Measurements from ENCODE around the gene ALDH3A1. TPM values are rescaled to one million over a fixed set of nuclear protein-coding genes. Genes with fewer than 3 reads are reported as not detected.

Gene ALDH3A1
- total and polyA plus RNA-seq, 2 experiments from 2014 or later, result 0.17 to 0.21 TPM

DNA sequence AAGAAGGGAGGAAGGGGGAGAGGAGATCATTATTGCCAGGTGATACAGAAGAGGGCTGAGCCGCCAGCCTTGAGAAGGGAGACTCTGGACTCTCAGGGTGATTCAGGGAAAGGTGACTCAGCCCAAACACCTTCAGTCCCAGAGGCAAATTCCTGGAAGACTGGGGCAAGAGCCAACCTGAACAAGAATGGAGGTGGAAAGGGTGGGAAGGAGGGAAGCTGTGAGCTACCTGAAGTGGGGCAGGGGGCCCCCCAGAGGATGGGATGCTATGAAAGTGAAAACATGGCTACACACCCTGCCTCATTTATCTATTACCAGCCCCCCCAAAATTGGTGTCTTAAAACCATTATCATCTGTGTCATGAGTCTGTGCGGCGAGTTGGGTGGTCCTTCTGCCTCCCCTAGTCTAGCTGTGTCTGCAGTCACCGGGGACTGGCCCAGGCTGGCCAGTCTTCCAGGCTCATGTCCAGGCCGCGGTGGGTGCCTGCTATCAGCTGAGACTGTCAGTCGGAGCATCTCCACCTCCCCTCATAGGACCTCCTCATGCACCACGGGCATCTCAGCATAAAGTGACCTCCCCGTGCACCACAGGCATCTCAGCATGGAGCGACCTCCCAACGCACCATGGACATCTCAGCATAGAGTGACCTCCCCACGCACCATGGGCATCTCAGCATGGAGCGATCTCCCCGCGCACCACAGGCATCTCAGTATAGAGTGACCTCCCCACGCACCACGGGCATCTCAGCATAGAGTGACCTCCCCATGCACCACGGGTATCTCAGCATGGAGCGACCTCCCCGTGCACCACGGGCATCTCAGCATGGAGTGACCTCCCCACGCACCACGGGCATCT is 28.5 kb downstream of the ALDH3A1 start:
- Histone ChIP-seq H3F3A (replicated peaks; ENCODE audit: low read depth) (no peaks in the 10 kb centered on the region), H3K4me1 (ENCODE audit: insufficient read depth) (no peaks in the 10 kb centered on the region), H3K79me2 (replicated peaks; ENCODE audit: insufficient read depth) (no peaks in the 10 kb centered on the region), H2AFZ (no peak overlapping the region), H3K4me3 (no peak overlapping the region), H3K9me2 (ENCODE audit: insufficient read depth) (no peaks in the 10 kb centered on the region), H3K36me3 (ENCODE audit: insufficient read depth) (no peaks in the 10 kb centered on the region), H3K27ac (ENCODE audit: low read depth) (no peak overlapping the region), H4K20me1 (replicated peaks; ENCODE audit: insufficient read depth) (no peaks in the 10 kb centered on the region), H3K27me3 (ENCODE audit: insufficient read depth) (no peaks in the 10 kb centered on the region), H3K4me2 (no peak overlapping the region)
- H3K36me3 Mint-ChIP-seq (ENCODE audit: low read depth), result no peaks in the 10 kb centered on the region
- DNase-seq (ENCODE audit: low spot score) (no peak), ATAC-seq (no peak)
- peaks cover 7% of the 10 kb centered on the region for H3K27me3 Mint-ChIP-seq (ENCODE audit: insufficient read depth, low read depth, poor library complexity)
- peak overlapping the region; percentile 16; the same call in 1 of the 2 replicates for H3K27ac Mint-ChIP-seq
- H3K4me3 Mint-ChIP-seq, result no peak overlapping the region
- no peaks in the 10 kb centered on the region; the same call in 2 of the 3 replicates for H3K9me3 Mint-ChIP-seq
- TF ChIP-seq EZH2 (IDR thresholded peaks at IDR 0.05; ENCODE audit: low read depth, unreplicated experiment) (no peak), JUNB (IDR thresholded peaks at IDR 0.05; ENCODE audit: unreplicated experiment) (no peak), ZNF331 (CRISPR knock-in tag; IDR thresholded peaks at IDR 0.05; ENCODE audit: low read depth) (no peak), POLR2AphosphoS5 (IDR thresholded peaks at IDR 0.05; ENCODE audit: low read depth) (no peak), EZH2phosphoT487 (IDR thresholded peaks at IDR 0.05; ENCODE audit: unreplicated experiment) (no peak), NANOG (IDR thresholded peaks at IDR 0.05; ENCODE audit: borderline replicate concordance) (no peak), CREB1 (CRISPR knock-in tag; IDR thresholded peaks at IDR 0.05; ENCODE audit: low read depth) (no peak)
- TF ChIP-seq, protein P1, sequence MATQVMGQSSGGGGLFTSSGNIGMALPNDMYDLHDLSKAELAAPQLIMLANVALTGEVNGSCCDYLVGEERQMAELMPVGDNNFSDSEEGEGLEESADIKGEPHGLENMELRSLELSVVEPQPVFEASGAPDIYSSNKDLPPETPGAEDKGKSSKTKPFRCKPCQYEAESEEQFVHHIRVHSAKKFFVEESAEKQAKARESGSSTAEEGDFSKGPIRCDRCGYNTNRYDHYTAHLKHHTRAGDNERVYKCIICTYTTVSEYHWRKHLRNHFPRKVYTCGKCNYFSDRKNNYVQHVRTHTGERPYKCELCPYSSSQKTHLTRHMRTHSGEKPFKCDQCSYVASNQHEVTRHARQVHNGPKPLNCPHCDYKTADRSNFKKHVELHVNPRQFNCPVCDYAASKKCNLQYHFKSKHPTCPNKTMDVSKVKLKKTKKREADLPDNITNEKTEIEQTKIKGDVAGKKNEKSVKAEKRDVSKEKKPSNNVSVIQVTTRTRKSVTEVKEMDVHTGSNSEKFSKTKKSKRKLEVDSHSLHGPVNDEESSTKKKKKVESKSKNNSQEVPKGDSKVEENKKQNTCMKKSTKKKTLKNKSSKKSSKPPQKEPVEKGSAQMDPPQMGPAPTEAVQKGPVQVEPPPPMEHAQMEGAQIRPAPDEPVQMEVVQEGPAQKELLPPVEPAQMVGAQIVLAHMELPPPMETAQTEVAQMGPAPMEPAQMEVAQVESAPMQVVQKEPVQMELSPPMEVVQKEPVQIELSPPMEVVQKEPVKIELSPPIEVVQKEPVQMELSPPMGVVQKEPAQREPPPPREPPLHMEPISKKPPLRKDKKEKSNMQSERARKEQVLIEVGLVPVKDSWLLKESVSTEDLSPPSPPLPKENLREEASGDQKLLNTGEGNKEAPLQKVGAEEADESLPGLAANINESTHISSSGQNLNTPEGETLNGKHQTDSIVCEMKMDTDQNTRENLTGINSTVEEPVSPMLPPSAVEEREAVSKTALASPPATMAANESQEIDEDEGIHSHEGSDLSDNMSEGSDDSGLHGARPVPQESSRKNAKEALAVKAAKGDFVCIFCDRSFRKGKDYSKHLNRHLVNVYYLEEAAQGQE (IDR thresholded peaks at IDR 0.05; ENCODE audit: unreplicated experiment), result no peak
- TF ChIP-seq, protein P2, sequence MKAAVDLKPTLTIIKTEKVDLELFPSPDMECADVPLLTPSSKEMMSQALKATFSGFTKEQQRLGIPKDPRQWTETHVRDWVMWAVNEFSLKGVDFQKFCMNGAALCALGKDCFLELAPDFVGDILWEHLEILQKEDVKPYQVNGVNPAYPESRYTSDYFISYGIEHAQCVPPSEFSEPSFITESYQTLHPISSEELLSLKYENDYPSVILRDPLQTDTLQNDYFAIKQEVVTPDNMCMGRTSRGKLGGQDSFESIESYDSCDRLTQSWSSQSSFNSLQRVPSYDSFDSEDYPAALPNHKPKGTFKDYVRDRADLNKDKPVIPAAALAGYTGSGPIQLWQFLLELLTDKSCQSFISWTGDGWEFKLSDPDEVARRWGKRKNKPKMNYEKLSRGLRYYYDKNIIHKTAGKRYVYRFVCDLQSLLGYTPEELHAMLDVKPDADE (IDR thresholded peaks at IDR 0.05), result no peak
- TF ChIP-seq, protein P3, sequence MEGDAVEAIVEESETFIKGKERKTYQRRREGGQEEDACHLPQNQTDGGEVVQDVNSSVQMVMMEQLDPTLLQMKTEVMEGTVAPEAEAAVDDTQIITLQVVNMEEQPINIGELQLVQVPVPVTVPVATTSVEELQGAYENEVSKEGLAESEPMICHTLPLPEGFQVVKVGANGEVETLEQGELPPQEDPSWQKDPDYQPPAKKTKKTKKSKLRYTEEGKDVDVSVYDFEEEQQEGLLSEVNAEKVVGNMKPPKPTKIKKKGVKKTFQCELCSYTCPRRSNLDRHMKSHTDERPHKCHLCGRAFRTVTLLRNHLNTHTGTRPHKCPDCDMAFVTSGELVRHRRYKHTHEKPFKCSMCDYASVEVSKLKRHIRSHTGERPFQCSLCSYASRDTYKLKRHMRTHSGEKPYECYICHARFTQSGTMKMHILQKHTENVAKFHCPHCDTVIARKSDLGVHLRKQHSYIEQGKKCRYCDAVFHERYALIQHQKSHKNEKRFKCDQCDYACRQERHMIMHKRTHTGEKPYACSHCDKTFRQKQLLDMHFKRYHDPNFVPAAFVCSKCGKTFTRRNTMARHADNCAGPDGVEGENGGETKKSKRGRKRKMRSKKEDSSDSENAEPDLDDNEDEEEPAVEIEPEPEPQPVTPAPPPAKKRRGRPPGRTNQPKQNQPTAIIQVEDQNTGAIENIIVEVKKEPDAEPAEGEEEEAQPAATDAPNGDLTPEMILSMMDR (conservative IDR thresholded peaks at IDR 0.05; ENCODE audit: low read depth in 2 of 2), result no peak; a peak in 1 of 4 replicates
- TF ChIP-seq, protein P4, sequence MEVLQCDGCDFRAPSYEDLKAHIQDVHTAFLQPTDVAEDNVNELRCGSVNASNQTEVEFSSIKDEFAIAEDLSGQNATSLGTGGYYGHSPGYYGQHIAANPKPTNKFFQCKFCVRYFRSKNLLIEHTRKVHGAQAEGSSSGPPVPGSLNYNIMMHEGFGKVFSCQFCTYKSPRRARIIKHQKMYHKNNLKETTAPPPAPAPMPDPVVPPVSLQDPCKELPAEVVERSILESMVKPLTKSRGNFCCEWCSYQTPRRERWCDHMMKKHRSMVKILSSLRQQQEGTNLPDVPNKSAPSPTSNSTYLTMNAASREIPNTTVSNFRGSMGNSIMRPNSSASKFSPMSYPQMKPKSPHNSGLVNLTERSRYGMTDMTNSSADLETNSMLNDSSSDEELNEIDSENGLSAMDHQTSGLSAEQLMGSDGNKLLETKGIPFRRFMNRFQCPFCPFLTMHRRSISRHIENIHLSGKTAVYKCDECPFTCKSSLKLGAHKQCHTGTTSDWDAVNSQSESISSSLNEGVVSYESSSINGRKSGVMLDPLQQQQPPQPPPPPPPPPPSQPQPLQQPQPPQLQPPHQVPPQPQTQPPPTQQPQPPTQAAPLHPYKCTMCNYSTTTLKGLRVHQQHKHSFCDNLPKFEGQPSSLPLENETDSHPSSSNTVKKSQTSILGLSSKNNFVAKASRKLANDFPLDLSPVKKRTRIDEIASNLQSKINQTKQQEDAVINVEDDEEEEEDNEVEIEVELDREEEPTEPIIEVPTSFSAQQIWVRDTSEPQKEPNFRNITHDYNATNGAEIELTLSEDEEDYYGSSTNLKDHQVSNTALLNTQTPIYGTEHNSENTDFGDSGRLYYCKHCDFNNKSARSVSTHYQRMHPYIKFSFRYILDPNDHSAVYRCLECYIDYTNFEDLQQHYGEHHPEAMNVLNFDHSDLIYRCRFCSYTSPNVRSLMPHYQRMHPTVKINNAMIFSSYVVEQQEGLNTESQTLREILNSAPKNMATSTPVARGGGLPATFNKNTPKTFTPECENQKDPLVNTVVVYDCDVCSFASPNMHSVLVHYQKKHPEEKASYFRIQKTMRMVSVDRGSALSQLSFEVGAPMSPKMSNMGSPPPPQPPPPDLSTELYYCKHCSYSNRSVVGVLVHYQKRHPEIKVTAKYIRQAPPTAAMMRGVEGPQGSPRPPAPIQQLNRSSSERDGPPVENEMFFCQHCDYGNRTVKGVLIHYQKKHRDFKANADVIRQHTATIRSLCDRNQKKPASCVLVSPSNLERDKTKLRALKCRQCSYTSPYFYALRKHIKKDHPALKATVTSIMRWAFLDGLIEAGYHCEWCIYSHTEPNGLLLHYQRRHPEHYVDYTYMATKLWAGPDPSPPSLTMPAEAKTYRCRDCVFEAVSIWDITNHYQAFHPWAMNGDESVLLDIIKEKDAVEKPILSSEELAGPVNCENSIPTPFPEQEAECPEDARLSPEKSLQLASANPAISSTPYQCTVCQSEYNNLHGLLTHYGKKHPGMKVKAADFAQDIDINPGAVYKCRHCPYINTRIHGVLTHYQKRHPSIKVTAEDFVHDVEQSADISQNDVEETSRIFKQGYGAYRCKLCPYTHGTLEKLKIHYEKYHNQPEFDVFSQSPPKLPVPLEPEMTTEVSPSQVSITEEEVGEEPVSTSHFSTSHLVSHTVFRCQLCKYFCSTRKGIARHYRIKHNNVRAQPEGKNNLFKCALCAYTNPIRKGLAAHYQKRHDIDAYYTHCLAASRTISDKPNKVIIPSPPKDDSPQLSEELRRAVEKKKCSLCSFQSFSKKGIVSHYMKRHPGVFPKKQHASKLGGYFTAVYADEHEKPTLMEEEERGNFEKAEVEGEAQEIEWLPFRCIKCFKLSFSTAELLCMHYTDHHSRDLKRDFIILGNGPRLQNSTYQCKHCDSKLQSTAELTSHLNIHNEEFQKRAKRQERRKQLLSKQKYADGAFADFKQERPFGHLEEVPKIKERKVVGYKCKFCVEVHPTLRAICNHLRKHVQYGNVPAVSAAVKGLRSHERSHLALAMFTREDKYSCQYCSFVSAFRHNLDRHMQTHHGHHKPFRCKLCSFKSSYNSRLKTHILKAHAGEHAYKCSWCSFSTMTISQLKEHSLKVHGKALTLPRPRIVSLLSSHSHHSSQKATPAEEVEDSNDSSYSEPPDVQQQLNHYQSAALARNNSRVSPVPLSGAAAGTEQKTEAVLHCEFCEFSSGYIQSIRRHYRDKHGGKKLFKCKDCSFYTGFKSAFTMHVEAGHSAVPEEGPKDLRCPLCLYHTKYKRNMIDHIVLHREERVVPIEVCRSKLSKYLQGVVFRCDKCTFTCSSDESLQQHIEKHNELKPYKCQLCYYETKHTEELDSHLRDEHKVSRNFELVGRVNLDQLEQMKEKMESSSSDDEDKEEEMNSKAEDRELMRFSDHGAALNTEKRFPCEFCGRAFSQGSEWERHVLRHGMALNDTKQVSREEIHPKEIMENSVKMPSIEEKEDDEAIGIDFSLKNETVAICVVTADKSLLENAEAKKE (CRISPR knock-in tag; IDR thresholded peaks at IDR 0.05), result no peak
- peaks cover 3% of the 10 kb centered on the region for H3K4me1 Mint-ChIP-seq
